LNCAP (cell line): ENCODE measurements around the gene MAML2.

ENCODE experiments used
- TF ChIP-seq, protein P1 (sequence below): fragments of 450-650 bp; IDR thresholded peaks from 2 replicates; pipeline ENCODE4 v1.5.1; 2017; ENCODE audit warnings: mild to moderate bottlenecking

Gene MAML2

DNA sequence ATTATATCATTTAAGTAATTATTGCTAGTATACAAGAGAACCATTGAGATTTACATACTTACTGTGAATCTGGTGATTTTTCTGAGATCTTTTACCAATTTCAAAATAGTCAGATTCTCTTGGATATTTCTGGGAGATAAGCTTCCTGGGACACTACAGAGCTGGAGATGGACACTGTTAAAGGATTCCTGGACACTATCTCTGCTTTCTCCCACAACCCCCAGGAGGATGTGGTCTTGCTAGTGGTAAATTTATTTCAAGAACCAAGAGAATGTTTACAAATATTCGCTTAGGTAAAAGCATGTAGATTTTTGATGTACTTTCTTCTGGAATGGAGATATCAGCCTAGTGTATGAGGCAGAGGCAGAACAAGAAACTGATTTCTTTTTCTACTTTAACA, 33.8 kb upstream of the MAML2 start:
- TF ChIP-seq, protein P1, sequence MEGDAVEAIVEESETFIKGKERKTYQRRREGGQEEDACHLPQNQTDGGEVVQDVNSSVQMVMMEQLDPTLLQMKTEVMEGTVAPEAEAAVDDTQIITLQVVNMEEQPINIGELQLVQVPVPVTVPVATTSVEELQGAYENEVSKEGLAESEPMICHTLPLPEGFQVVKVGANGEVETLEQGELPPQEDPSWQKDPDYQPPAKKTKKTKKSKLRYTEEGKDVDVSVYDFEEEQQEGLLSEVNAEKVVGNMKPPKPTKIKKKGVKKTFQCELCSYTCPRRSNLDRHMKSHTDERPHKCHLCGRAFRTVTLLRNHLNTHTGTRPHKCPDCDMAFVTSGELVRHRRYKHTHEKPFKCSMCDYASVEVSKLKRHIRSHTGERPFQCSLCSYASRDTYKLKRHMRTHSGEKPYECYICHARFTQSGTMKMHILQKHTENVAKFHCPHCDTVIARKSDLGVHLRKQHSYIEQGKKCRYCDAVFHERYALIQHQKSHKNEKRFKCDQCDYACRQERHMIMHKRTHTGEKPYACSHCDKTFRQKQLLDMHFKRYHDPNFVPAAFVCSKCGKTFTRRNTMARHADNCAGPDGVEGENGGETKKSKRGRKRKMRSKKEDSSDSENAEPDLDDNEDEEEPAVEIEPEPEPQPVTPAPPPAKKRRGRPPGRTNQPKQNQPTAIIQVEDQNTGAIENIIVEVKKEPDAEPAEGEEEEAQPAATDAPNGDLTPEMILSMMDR: no peak

DNA sequence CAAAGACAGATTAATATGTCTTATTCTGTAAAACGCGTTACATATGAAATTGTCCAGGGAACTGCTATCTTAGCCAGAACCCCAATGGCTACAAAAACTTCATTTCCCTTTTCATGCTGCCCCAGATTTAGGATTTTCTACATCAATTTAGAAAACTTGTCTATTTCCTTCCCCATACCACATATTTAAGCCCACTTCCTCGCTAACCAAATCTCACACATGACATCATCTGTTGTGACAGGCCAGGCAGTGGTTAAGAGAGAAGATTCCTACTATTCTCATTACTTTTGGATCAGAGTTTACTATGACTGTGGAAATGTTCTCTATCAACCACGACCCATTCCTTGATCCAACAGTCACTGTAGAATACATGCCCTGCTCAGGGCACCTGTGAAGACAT, 30.8 kb upstream of the MAML2 start:
- TF ChIP-seq, protein P1: no peak

DNA sequence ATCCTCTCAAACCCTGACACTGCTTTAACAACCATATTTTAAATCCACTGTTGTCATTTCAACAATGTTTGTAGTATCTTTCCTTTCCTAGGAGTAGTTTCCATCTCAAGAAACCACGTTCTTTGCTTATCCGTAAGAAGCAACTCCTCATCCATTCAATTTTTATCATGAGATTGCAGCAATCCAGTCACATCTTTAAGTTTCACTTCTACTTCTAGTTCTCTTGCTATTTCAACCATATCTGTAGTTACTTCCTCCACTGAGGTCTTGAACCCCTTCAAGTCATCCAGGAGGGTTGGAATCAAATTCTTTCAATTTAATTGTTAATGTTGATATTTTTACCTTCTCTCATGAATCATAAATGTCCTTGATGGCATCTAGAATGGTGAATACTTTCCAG, 24.3 kb upstream of the MAML2 start:
- TF ChIP-seq, protein P1: no peak

DNA sequence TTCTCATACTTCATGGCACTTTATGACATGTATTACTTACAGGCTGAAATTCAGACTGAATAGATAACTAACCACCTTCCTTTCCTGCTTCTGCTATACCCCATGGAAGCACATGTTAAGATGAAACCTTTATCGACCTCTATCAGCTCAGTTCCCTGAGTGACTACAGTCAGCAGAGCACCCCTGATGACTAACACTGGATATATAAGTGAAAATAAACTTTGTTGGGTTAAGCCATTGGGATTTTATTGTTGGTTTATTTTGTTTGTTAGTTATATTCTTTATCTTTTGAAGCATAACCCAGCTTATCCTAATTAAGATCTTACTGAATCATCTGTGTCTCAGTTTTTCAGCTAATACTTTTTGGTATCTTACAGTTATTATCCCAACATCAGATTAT, 23.0 kb upstream of the MAML2 start:
- TF ChIP-seq, protein P1: no peak

DNA sequence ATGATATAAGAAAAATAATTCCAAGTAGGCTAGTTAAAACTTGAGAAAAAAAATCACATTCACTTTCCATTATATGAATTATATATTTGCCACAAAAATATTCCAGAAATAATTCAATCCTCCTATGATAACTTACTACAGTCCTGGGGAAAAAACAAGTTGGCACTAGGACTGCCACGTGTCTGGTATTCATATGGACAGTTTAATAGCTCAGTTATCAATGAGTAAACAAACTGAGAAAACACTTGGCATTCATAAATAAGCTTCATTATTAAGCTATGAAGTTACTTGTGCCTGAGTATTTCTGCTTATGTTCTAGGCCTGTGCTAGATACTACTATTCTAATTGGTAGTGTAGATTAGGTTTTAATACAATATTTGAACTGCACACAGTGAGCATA, 22.5 kb upstream of the MAML2 start:
- TF ChIP-seq, protein P1: no peak

DNA sequence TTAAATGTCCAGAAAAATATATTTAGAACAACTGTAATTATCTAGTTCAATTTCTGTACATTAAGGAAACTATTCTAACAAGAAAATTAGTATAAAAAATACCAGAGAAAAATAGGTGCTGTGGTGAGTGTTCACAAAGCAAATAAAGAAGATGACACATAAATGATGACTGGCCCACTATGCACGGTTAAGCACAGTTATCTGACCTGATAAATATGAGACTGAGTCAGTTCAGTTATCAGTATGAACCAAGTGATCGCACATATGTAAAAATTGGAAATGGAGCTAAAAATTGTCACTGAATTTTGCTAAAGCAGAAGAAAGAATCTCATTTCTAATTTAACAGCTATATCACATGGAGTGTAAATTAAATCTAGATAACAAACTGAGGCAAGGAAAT, 18.8 kb upstream of the MAML2 start:
- TF ChIP-seq, protein P1: no peak

DNA sequence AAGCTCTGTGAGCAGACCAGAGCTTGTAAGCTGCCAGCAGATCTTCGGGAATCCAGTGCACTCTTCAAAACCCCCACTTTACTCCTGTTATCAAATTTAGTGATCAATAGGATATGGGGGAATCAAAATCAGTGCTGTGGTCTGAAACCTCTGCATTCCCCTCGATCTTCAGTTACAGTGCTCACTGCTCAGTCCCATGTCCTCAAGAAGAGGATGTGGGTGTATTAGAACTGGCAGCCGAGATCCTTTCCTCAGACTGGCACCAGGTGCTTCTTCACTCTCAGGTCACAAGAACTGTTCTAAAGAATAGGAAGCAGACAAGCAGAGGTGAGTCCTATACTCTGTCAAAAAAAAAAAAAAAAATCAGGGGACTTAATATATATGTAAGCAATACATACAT, 15.3 kb upstream of the MAML2 start:
- TF ChIP-seq, protein P1: no peak

DNA sequence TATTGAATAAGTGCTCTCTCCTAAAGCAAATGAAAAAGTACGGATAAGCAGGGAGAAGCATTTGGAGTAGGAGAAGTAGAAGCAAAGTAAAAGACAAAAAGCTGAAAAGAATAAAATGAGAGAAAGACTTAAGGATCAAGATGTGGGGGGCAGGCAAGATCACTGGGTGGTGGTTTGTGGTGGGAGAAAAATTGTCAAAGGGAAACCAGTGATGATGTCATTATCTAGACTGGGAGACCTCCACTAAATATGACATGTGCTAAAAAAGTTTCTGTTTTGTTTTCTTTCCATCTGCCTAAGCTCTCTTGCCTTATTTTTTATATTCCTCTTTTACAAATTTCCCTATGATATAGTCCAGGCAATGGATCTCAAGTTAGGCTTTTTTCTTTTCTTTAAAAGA, 14.8 kb upstream of the MAML2 start:
- TF ChIP-seq, protein P1: no peak
